ENCODE measurements around the gene PDIA5. TPM values are rescaled to one million over a fixed set of nuclear protein-coding genes. Genes with fewer than 3 reads are reported as not detected.

PDIA5 gene
- total and polyA plus RNA-seq, 2 donors (not counting 1 experiment from before 2014, with no cell fraction given) = 2.6 to 3.8 TPM

DNA sequence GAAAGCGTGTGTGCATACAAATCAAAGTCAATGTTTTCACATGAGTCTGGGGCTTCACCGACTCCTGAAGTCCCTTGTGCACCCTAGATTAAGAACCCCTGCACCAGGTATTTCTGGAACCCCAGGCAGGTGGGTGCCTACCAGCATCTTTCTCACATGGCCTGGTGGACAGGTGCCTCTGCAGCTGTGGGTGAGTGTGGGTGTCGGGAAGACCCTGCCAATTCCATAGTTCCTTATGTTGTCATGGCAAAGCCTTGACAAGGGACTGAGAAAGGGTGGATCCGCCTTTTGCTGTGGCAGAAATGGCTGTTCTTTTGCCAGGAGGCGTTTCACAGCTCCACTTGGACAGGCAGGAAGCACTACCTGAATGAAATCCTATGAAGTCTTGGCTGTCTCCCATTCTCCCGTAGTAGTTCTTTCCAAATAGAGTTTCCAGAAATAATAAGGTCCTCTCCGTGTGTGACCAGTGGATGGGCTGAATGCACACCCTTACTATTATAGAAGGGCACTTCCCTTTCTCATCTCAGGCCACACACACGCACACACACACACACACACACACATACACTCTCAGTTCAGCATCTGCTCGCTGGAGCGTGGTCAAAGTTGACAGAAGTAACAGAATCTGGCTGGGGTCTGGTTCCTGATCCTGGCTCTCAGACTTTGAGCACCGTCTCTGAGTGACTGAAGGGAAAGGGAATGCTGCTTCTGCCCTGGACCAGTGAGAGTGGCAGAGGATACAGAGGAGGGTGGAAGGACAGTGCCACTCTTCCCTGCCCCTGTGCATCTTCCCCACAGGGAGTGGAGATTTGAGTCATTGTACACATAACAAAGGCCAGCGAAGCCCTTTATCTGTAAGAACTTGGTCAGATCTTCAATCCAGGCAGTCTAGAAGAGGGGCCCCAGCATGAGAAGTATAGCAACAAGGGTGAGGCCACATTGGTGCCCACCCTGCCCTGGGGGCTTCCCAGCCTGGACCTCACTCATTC lies 38.7 kb downstream of the PDIA5 start:
- H3K4me3 ChIP-seq (ENCODE audit: control extremely low read depth in 1 of 5, extremely low read depth in 1 of 5, insufficient read depth in 1 of 5, low read depth in 2 of 5, low read length in 4 of 5) = no peak overlapping the region
- Mint-ChIP-seq H3K4me3 (peak overlapping the region; percentile 4), H3K27me3 (no peaks in the 10 kb centered on the region), H3K27ac (peak overlapping the region; percentile 17), H3K9me3 (ENCODE audit: insufficient read depth) (no peaks in the 10 kb centered on the region), H3K4me1 (peaks cover 15% of the 10 kb centered on the region)
- peaks cover 17 to 18% of the 10 kb centered on the region in 2 donors for H3K4me1 ChIP-seq (ENCODE audit: control insufficient read depth in 2 of 2, insufficient read depth in 2 of 2, low read length in 2 of 2)
- TF ChIP-seq EZH2 (IDR thresholded peaks at IDR 0.05; ENCODE audit: borderline replicate concordance, insufficient read depth, low read depth, low read length, poor library complexity, severe bottlenecking) = no peak
- TF ChIP-seq, protein P1, sequence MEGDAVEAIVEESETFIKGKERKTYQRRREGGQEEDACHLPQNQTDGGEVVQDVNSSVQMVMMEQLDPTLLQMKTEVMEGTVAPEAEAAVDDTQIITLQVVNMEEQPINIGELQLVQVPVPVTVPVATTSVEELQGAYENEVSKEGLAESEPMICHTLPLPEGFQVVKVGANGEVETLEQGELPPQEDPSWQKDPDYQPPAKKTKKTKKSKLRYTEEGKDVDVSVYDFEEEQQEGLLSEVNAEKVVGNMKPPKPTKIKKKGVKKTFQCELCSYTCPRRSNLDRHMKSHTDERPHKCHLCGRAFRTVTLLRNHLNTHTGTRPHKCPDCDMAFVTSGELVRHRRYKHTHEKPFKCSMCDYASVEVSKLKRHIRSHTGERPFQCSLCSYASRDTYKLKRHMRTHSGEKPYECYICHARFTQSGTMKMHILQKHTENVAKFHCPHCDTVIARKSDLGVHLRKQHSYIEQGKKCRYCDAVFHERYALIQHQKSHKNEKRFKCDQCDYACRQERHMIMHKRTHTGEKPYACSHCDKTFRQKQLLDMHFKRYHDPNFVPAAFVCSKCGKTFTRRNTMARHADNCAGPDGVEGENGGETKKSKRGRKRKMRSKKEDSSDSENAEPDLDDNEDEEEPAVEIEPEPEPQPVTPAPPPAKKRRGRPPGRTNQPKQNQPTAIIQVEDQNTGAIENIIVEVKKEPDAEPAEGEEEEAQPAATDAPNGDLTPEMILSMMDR (IDR thresholded peaks at IDR 0.05) = no peak
- no peak overlapping the region for H3K27ac ChIP-seq (ENCODE audit: low read length in 2 of 2)
- CTCF ChIA-PET = no interaction called here
- POLR2A ChIA-PET = no interaction called here
- no peaks in the 10 kb centered on the region for H3K9me3 ChIP-seq (ENCODE audit: control extremely low read depth in 1 of 3, control insufficient read depth in 2 of 3, insufficient read depth in 1 of 3, low read length in 2 of 3)
- H4K20me1 ChIP-seq (ENCODE audit: control insufficient read depth, insufficient read depth, low read length, poor library complexity, severe bottlenecking) = no peaks in the 10 kb centered on the region
- peak; percentile 94 for ATAC-seq (ENCODE audit: low read depth)
- 60% methylated on average over 9 of the region's 12 CpGs for WGBS (ENCODE audit: insufficient coverage)
- H3K27me3 ChIP-seq (replicated peaks in 1 of 4; ENCODE audit: control extremely low read depth in 1 of 4, control insufficient read depth in 3 of 4, insufficient read depth in 4 of 4, low read length in 3 of 4) = no peaks in the 10 kb centered on the region
- H2AFZ ChIP-seq (ENCODE audit: insufficient read depth, low read depth, low read length, poor library complexity, severe bottlenecking) = no peak overlapping the region
- intact Hi-C loops (cut with micrococcal nuclease) = no loop called here
- H3K79me2 ChIP-seq (ENCODE audit: control insufficient read depth, insufficient read depth, low read length) = no peaks in the 10 kb centered on the region
- peak overlapping the region; percentile 25 for H3K4me2 ChIP-seq (replicated peaks; ENCODE audit: low read depth, low read length, poor library complexity, severe bottlenecking)
- DNase-seq = peak; percentile 89
- no peaks in the 10 kb centered on the region for H3K36me3 ChIP-seq (replicated peaks in 1 of 2; ENCODE audit: control extremely low read depth in 1 of 2, control insufficient read depth in 1 of 2, extremely low read depth in 1 of 2, insufficient read depth in 2 of 2, low read length in 1 of 2)
- H3K9ac ChIP-seq (ENCODE audit: low read length) = no peak overlapping the region
